HG02642 (cell line): ENCODE data around the gene PAQR9.

Source experiments
- ATAC-seq: cut with Tn5 transposase; IDR thresholded peaks from one replicate; pipeline ENCODE4 v1.9.1; 2021; ENCODE audit warnings: mild to moderate bottlenecking; ENCODE audit not compliant: unreplicated experiment, poor library complexity

The PAQR9 gene

GRCh38 chr3:142926368-142926944 lies 37.0 kb downstream of the PAQR9 start:
- no peak for ATAC-seq

- no peak for ATAC-seq
Observed at GRCh38 chr3:142925140-142925539, 38.3 kb downstream of the PAQR9 start.

GRCh38 chr3:142923694-142924093 lies 39.8 kb downstream of the PAQR9 start:
- no peak for ATAC-seq

GRCh38 chr3:142916605-142917004 lies 46.9 kb downstream of the PAQR9 start:
- no peak for ATAC-seq

DNA sequence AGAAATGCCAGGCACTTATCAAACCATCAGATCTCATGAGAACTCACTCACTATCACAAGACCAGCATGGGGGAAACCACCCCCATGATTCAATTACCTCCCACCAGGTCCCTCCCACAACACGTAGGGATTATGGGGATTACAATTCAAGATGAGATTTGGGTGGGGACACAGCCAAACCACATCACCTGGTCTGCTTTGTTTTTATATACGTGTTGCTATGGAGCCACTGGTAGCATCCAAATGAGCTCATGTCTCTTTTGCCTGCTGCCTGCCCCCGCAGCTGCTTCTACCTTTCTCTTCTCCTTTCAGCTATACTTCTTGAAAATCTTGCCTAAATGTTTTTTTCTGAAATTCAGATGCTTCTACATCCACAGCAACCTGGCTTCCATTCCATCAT lies 47.8 kb downstream of the PAQR9 start:
- no peak for ATAC-seq

DNA sequence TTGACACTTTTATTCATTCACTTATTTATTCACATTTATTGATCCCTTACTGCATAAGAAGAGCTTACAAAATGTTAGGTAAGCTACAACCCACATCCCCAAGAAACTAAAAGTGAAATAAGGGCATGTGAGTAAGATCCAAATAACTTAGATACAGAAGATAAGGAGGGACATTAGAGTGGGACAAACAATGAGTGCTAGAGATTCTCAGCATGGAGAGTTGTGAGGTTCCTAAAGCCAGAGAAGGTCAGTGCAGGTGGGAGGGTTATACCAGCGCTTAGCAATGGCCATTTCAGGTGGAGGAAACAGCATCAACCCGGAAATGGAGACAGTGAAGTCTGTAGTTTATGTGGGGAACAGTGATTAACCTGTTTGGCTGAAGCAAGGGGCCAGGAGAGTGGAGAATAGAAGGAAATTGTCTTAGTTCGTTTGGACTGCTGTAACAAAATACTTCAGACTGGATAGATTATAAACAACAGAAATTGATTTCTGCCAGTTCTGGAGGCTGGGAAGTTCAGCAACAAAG lies 49.1 kb downstream of the PAQR9 start:
- ATAC-seq: no peak

- ATAC-seq: no peak
Observed at GRCh38 chr3:142913432-142913831, 50.0 kb downstream of the PAQR9 start.

- no peak for ATAC-seq
Observed at GRCh38 chr3:142912402-142913172, 50.9 kb downstream of the PAQR9 start.
